SU-DHL-6 (cell line): ENCODE measurements around the gene REXO1.

Source experiments
- H2AFZ ChIP-seq: fragments of 200-600 bp; sonication (generic); 2 replicates; pipeline ENCODE4 v1.6.1; 2014; ENCODE audit warnings: low read depth, mild to moderate bottlenecking, moderate library complexity, mixed read lengths, antibody characterized with exemption, low read length; ENCODE audit not compliant: severe bottlenecking
- H3F3A ChIP-seq: fragments of 200-600 bp; shearing (Covaris generic); 2 replicates; pipeline ENCODE4 v1.6.0; 2016; ENCODE audit warnings: antibody characterized with exemption, mild to moderate bottlenecking; ENCODE audit not compliant: insufficient read depth
- H3K27ac ChIP-seq: fragments of 200-600 bp; sonication (generic); 2 replicates; pipeline ENCODE4 v1.5.1; 2016; ENCODE audit warnings: low read depth, mild to moderate bottlenecking, low read length, moderate library complexity, mixed read lengths
- H3K27me3 ChIP-seq: fragments of 200-600 bp; sonication (generic), shearing (Covaris generic); 2 replicates; pipeline ENCODE4 v1.6.0; 2014; ENCODE audit warnings: mild to moderate bottlenecking, low read length
- H3K36me3 ChIP-seq: fragments of 200-600 bp; sonication (generic); 2 replicates; pipeline ENCODE4 v1.6.1; 2014; ENCODE audit warnings: mild to moderate bottlenecking, low read length, mixed read lengths
- H3K4me2 ChIP-seq: fragments of 300-600, 200-600 bp; shearing (Covaris generic), sonication (generic); 2 replicates; pipeline ENCODE4 v1.6.0; 2014; ENCODE audit warnings: low read length, low read depth, mild to moderate bottlenecking; ENCODE audit not compliant: poor library complexity, severe bottlenecking
- H3K4me3 ChIP-seq: fragments of 200-600 bp; sonication (generic); 2 replicates; pipeline ENCODE4 v1.5.1; 2014; ENCODE audit warnings: antibody characterized with exemption, low read length, mild to moderate bottlenecking, mixed read lengths; ENCODE audit not compliant: insufficient read depth, poor library complexity, severe bottlenecking
- H3K79me2 ChIP-seq: fragments of 200-600 bp; sonication (generic); 2 replicates; pipeline ENCODE4 v1.6.1; 2014; ENCODE audit warnings: mild to moderate bottlenecking, low read length, moderate library complexity; ENCODE audit not compliant: insufficient read depth
- H3K9ac ChIP-seq: fragments of 200-600 bp; sonication (generic); 2 replicates; pipeline ENCODE4 v1.7.0; 2014; ENCODE audit warnings: mild to moderate bottlenecking, low read length
- H3K9me2 ChIP-seq: fragments of 200-600 bp; sonication (generic); replicated peaks from 2 replicates; pipeline ENCODE4 v1.6.1; 2014; ENCODE audit warnings: low read length; ENCODE audit not compliant: insufficient read depth
- H3K9me3 ChIP-seq: fragments of 200-600 bp; sonication (generic); 2 replicates; pipeline ENCODE4 v1.6.1; 2014; ENCODE audit warnings: low read length, mixed read lengths; ENCODE audit not compliant: insufficient read depth
- H4K20me1 ChIP-seq: fragments of 200-600 bp; sonication (generic); 2 replicates; pipeline ENCODE4 v1.6.1; 2014; ENCODE audit warnings: low read depth, mild to moderate bottlenecking, antibody characterized with exemption, low read length, moderate library complexity, mixed read lengths
- CTCF ChIP-seq: fragments of 200-600 bp; sonication (generic); IDR thresholded peaks from one replicate; pipeline ENCODE4 v1.5.1; 2017; ENCODE audit warnings: antibody characterized with exemption, mild to moderate bottlenecking, low read length, moderate library complexity; ENCODE audit not compliant: insufficient read depth, poor library complexity, severe bottlenecking
- EZH2phosphoT487 ChIP-seq: fragments of 200-600 bp; sonication (generic), shearing (Covaris generic); conservative IDR thresholded peaks from 2 replicates; pipeline ENCODE4 v1.6.1; 2018; ENCODE audit warnings: mild to moderate bottlenecking, antibody characterized with exemption, low read length, moderate library complexity, mixed read lengths

The REXO1 gene

GRCh38 chr19:1810439-1811160, 37.7 kb downstream of the REXO1 start:
- no peak overlapping the region for H2AFZ ChIP-seq
- H4K20me1 ChIP-seq = no peaks in the 10 kb centered on the region
- no peak overlapping the region for H3K27ac ChIP-seq
- H3F3A ChIP-seq = 0 out of 2 replicates have a peak, but pooled peaks cover 5% of the 10 kb centered on the region
- H3K9me2 ChIP-seq = no peaks in the 10 kb centered on the region
- H3K4me2 ChIP-seq = no peak overlapping the region
- H3K27me3 ChIP-seq = no peaks in the 10 kb centered on the region
- H3K36me3 ChIP-seq = no peaks in the 10 kb centered on the region
- no peaks in the 10 kb centered on the region for H3K79me2 ChIP-seq
- H3K9ac ChIP-seq = no peak overlapping the region
- no peak overlapping the region for H3K4me3 ChIP-seq
- no peak for TF ChIP-seq EZH2phosphoT487
- TF ChIP-seq CTCF = no peak
- H3K9me3 ChIP-seq = no peaks in the 10 kb centered on the region

- H2AFZ ChIP-seq = no peak overlapping the region
- H3K36me3 ChIP-seq = no peaks in the 10 kb centered on the region
- TF ChIP-seq EZH2phosphoT487 (no peak), CTCF (no peak)
- H3K9me3 ChIP-seq = no peaks in the 10 kb centered on the region
- no peak overlapping the region for H3K9ac ChIP-seq
- H3K9me2 ChIP-seq = no peaks in the 10 kb centered on the region
- no peaks in the 10 kb centered on the region for H3K27me3 ChIP-seq
- H3F3A ChIP-seq = 0 out of 2 replicates have a peak, but pooled peaks cover 5% of the 10 kb centered on the region
- H3K4me2 ChIP-seq = no peak overlapping the region
- no peak overlapping the region for H3K27ac ChIP-seq
- H3K4me3 ChIP-seq = no peak overlapping the region
- no peaks in the 10 kb centered on the region for H4K20me1 ChIP-seq
- H3K79me2 ChIP-seq = no peaks in the 10 kb centered on the region
Observed at GRCh38 chr19:1809678-1810077, 38.6 kb downstream of the REXO1 start.

- no peak overlapping the region for H3K27ac ChIP-seq
- no peak overlapping the region for H3K4me3 ChIP-seq
- TF ChIP-seq CTCF = no peak
- no peak for TF ChIP-seq EZH2phosphoT487
- H3K36me3 ChIP-seq = no peaks in the 10 kb centered on the region
- no peak overlapping the region for H3K9ac ChIP-seq
- H3K27me3 ChIP-seq = no peaks in the 10 kb centered on the region
- no peak overlapping the region for H3K4me2 ChIP-seq
- H3F3A ChIP-seq = no peaks in the 10 kb centered on the region
- no peaks in the 10 kb centered on the region for H3K9me3 ChIP-seq
- H4K20me1 ChIP-seq = no peaks in the 10 kb centered on the region
- H3K79me2 ChIP-seq = no peaks in the 10 kb centered on the region
- H3K9me2 ChIP-seq = no peaks in the 10 kb centered on the region
- no peak overlapping the region for H2AFZ ChIP-seq
Observed at GRCh38 chr19:1808395-1808731, 39.9 kb downstream of the REXO1 start.
